NOMO-1 (cell line): ENCODE measurements around the gene SLC13A3.
"Not testable (repeated sequence)": the region's sequence is repeated elsewhere in the genome, so short reads cannot be mapped to it uniquely, and the experiment has no call there.

Source experiments
- DNase-seq, 2 experiments: peaks; one replicate each; lab custom pipeline; 2025; ENCODE audit not compliant: unreplicated experiment in 2 of 2; lab: John Stamatoyannopoulos, UW

SLC13A3 gene

GRCh38 chr20:46682063-46682821 is 31.0 kb upstream of the SLC13A3 start:
- no peak for DNase-seq

- DNase-seq: peak; percentile 33 to 79
These were observed 30.0 kb upstream of the SLC13A3 start for GRCh38 chr20:46681032-46681854.

GRCh38 chr20:46680684-46681031 is 29.4 kb upstream of the SLC13A3 start:
- DNase-seq: no peak

DNA sequence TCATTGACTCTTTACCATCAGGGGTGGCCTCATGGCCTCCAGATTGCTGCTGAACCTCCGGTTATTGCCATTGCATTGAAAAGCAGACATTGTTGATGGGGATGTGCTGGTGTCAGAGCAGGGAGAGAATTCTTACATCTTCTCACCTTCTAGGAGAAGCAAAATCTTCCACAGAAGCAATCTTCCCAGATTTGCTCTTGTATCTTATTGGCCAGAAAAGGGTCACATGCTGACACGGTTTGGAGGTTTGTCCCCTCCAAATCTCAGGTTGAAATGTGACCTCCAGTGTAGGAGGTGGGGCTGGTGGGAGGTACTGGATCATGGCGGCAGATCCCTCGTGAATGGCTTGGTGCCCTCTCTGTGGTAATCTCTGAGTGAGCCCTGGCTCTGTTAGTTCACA is 27.3 kb upstream of the SLC13A3 start:
- DNase-seq: no peak

GRCh38 chr20:46677608-46678007 is 26.3 kb upstream of the SLC13A3 start:
- no peak for DNase-seq

DNA sequence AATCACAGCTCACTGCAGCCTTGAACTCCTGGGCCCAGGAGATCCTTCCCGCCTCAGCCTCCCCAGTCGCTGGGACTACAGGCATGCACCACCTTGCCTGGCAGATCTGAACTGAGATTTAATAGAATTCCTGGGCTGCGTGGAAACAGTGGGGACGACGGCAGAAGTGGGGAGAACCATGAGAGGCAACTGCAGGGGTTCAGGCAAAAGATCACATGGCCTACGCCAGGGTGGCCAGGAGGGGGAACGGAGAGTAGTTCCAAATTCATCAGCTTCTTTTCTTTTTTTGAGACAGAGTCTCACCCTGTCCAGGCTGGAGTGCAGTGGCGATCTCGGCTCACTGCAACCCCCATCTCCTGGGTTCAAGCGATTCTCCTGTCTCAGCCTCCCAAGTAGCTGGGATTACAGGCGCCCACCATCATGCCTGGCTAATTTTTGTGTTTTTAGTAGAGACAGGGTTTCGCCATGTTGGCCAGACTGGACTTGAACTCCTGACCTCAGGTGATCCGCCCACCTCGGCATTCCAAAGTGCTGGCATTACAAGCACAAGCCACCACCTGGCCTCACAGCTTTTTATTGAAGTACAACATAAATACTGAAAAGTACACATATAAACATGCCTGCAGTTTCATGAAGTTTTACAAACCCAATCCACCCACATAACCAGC is 25.5 kb upstream of the SLC13A3 start:
- DNase-seq: not testable (repeated sequence)

- DNase-seq: no peak
These were observed 23.2 kb upstream of the SLC13A3 start for GRCh38 chr20:46674253-46675083.

DNA sequence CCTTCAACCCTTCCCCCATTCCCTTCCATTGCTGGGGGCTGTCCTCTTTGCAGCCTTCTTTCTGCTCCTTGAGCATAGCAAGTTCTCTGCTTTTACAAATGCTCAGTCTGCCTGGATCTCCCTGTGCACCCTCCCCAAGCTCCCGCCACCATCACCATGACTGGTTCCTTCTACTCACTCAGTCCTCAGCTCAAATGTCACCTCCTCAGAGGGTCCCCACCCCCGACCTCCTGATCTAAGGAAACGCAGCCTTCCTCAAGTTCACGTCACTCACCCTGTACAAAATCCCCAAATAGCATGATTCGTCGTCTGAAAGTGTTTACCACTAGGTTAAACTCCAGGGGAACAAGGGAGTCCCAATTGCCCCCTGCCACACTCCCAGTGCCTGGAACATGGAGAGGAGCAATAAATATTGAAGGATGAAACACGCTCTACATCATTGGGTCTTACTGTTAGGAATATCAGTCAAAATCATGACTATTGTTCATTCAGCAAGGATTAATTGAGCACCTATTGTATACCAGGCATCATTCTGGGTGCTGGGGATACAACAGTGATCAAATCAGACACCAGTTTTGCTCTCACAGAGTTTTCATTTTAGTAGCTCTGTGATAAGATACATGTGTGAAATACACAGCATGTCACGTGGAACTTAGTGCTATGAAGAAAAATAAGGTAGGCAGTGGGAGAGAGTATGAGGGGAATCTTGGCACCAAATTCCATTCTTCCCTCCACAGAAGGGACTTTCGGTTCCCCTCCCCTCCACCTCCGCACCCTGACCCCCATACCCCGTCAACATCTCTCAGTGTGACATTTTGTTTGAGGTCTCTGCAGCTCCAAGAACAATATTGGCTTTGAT is 22.4 kb upstream of the SLC13A3 start:
- DNase-seq: no peak

GRCh38 chr20:46672543-46673148 is 21.4 kb upstream of the SLC13A3 start:
- DNase-seq: no peak

DNA sequence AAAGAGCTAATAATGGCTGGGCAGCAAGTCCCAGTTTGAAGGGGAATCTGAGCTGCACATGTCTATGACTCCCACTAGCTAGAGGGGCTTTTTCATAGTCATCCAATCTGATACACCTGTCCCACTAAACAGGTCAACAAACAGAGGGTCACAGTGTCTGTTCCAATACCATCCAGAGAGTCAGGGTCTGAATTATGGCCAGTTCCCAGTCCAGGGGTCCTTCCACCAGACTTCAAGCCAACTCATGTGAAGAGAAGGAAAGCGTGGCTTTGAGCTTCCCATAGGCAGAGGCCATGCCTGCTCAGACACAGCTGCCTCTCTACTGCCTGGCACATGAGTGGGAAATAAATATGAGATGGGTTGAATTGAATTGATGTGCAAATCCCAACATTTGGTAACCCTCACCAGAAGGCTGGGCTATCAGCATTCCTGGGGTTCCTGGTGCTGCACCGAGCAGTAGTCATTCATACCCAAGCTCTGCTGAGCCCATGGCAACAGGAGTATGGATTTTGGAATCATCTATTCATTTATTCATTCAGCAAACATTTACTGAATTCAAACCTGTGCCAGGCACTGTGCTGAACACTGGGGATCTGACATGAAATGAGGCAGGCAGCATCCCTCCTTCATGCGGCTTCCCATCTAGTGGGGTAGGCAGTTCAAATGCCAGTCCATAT is 20.7 kb upstream of the SLC13A3 start:
- DNase-seq: no peak

DNA sequence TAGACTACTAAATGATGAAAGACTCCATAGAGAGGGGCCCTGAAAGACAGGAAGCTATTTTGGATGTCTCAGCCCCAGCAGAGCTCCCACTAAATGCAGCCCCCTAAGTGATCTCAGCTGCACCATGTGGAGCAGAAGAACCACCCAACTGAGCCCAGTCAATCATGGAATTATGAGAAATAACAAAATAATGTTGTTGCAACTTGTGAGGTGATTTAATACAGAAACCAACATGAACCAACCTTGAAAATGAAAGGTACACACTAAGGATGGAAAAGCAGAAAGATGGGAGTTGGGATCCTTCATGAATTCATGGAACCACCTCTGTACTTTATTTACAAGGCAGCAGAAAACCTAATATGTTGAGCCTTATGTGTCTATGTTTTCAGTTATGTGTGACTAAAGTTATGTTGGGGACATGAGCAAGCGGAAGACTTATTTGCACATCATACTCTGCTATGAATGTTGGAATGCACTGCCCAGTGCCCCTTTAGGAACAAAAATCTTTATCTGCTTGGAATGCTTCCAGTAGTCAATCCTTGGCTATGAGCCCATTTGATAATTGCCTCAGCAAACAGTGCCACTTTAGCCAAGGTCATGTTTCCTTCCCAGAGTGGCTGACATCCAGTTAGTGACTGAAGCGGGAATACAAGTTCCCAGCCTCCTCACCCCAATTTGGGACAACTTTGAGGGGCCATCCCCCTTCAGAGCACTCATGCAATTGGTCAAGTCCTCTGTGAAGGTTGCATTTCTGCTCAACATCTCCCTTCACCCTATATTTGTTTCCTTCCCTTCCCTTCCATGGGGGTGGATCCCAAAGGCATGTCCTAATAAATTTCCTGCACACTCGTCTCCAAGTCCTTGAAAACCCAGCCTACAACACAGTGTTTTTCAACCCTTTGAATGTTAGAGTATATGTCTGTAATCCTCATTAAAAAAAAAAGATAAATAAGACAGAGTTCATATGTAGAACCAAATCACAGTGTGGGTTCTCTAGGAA is 19.6 kb upstream of the SLC13A3 start:
- no peak for DNase-seq

DNA sequence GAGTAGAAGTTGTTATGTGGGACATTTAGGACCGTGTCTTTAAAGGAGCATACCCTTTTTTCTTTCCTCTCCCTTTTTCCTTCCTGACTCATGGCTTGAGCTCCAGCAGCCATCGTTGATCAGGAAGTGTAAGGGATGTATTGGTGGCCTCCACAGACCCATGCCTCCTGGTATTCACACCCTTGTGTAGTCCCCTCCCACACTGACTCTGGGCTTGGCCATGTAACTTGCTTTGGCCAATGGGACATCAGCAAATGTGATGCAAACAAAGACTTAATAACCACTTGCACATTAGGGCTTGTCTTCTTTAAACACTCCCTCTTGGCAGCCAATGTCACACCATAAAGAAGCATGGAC is 18.9 kb upstream of the SLC13A3 start:
- no peak for DNase-seq

- DNase-seq: no peak
These were observed 15.7 kb upstream of the SLC13A3 start for GRCh38 chr20:46666818-46667515.

- DNase-seq: no peak
These were observed 15.0 kb upstream of the SLC13A3 start for GRCh38 chr20:46666306-46666705.

DNA sequence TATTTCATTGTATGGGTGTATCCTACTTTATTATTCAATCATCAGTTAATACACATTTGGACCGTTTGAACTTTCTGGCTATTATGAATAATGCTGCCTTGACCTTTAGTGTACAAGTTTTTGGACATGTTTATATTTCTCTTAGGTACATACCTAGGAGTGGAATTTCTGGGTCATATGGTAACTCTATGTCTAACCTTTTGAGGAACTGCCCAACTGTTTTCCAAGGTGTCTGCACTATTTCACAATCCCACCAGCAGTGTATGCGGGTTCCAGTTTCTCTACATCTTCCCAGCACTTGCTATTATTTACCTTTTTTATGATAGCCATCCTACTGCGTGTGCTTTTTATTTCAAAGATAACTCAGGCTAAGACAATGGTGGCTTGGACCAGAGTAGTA is 14.3 kb upstream of the SLC13A3 start:
- DNase-seq: peak in 1 of 2 experiments; percentile 13

DNA sequence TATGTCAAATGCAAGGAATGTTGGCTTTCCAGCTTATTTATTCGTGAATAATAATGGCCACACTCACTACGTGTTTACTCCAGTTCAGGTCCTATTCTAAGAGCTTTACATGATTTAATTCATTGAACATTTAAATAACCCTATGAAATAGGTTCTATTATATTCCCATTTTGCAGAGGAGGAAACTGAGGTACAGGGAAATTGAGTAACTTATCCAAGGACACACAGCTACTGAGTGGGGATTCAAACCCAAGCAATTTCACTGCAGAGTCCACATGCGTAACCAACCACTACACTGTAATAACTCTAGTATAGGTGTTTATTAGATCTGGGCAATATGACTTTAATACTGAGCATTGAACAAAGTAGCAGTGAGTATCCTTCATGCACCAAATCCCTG is 12.3 kb upstream of the SLC13A3 start:
- DNase-seq: no peak

- no peak for DNase-seq
These were observed 10.4 kb upstream of the SLC13A3 start for GRCh38 chr20:46661659-46662058.
